Spleen (tissue), 11 donors: ENCODE measurements around the gene DNAJC10. TPM values are rescaled to one million over a fixed set of nuclear protein-coding genes. Genes with fewer than 3 reads are reported as not detected.
"Not testable (repeated sequence)": the region's sequence is repeated elsewhere in the genome, so short reads cannot be mapped to it uniquely, and the experiment has no call there.

Source experiments
- DNase-seq: peaks from one replicate; pipeline ENCODE4 v3.0.0-alpha.2; 2020
- H3K27ac ChIP-seq, 8 donors: fragments of 200-600 bp; sonication (generic) in 7 of 8; 1 replicate in 4 of 8; 2 replicates in 4 of 8; pipeline versions ENCODE4 v1.5.0 to v1.8.0; 2016 to 2021; ENCODE audit warnings: inconsistent platforms in 4 of 8, mild to moderate bottlenecking in 4 of 8, moderate library complexity in 1 of 8
- H3K27me3 ChIP-seq, 7 donors: fragments of 200-600 bp; sonication (generic) in 6 of 7; replicated peaks in 1 of 7; 1 replicate in 4 of 7; 2 replicates in 3 of 7; pipeline versions ENCODE4 v1.5.0 to v1.8.0; 2016 to 2021; ENCODE audit warnings: inconsistent platforms in 3 of 7, mild to moderate bottlenecking in 1 of 7
- H3K36me3 ChIP-seq, 6 donors: fragments of 200-600 bp; sonication (generic) in 5 of 6; 1 replicate in 4 of 6; 2 replicates in 2 of 6; pipeline versions ENCODE4 v1.5.0 to v1.8.0; 2016 to 2021; ENCODE audit warnings: inconsistent platforms in 2 of 6
- H3K4me1 ChIP-seq, 6 donors: fragments of 200-600 bp; sonication (generic) in 5 of 6; 1 replicate in 3 of 6; 2 replicates in 3 of 6; pipeline versions ENCODE4 v1.5.0 to v1.8.0; 2016 to 2021; ENCODE audit warnings: inconsistent platforms in 3 of 6
- H3K4me3 ChIP-seq, 8 donors: fragments of 200-600 bp; sonication (generic) in 7 of 8; 1 replicate in 4 of 8; 2 replicates in 4 of 8; pipeline versions ENCODE4 v1.5.0 to v1.8.0; 2016 to 2021; ENCODE audit warnings: inconsistent platforms in 4 of 8, mild to moderate bottlenecking in 4 of 8, moderate library complexity in 2 of 8
- H3K9me3 ChIP-seq, 8 donors: fragments of 200-600 bp; sonication (generic) in 7 of 8; 1 replicate in 4 of 8; 2 replicates in 4 of 8; pipeline versions ENCODE4 v1.5.0 to v1.8.0; 2016 to 2021; ENCODE audit warnings: inconsistent platforms in 4 of 8
- CTCF ChIP-seq, 11 experiments: fragments of 200-600 bp in 7 of 11; fragments of 450-650 bp in 4 of 11; sonication (generic) in 4 of 11; IDR thresholded peaks in 8 of 11; conservative IDR thresholded peaks in 3 of 11; 1 replicate in 7 of 11; 2 replicates in 4 of 11; pipeline versions ENCODE4 v1.4.0 to v1.8.0; 2016 to 2021; ENCODE audit warnings: antibody characterized with exemption in 11 of 11, inconsistent platforms in 4 of 11, mild to moderate bottlenecking in 1 of 11
- POLR2A ChIP-seq, 3 donors: fragments of 450-650 bp; IDR thresholded peaks; one replicate each; pipeline ENCODE4 v1.5.1; 2017; ENCODE audit warnings: antibody characterized with exemption in 3 of 3, mild to moderate bottlenecking in 1 of 3
- POLR2AphosphoS5 ChIP-seq, 3 donors: sonication (generic); formaldehyde crosslinking; IDR thresholded peaks; one replicate each; pipeline ENCODE4 v1.5.1; 2017; ENCODE audit warnings: antibody characterized with exemption in 3 of 3
- WGBS, 5 donors: extraction: QIAGEN DNeasy Blood & Tissue Kit in 3 of 5; methylation state at CpG; one replicate each; pipeline versions ENCODE4 v1.1.5 to v1.1.7; 2013 to 2018; 5-methylcytosine and 5-hydroxymethylcytosine counted together
- intact Hi-C: fragments of 100-400 bp; cut with DNase I; formaldehyde crosslinking; loops from one replicate; pipeline ENCODE4 v1.15.0; 2023; ENCODE audit warnings: low total_unique reads
- polyA plus RNA-seq, 3 donors: library from polyadenylated mRNA; stranded (reverse); fragments of 200-250 nt; gene quantifications; one replicate each; pipeline ENCODE4 v1.2.1, GENCODE V29; 2013
- total RNA-seq, 7 donors: library from RNA; depleted of rRNA in 3 of 7; stranded (reverse); fragments of >200 nt in 3 of 7; fragmentation: NEBNext Ultra II Directional in 4 of 7; extraction: Animal tissue kit (Norgen Biotek cat#: 25700) in 4 of 7; gene quantifications; one replicate each; pipeline versions ENCODE4 v1.1.0 to v1.2.1, GENCODE V29; 2016 to 2021
- donor health status: healthy with polysubstance abuse.
- donor health status: DM: no; HTN: no; CAD: no; lungs with moderate emphysema.
- donor health status: DM: no; HTN: no; CAD: no.
- donor health status: Bipolar disorder and iron deficiency.
- donor health status: healthy.
- donor health status: DM: no; HTN: no; CAD: no.
- donor health status: DM: yes; HTN: yes; CAD: no.

The DNAJC10 gene
- total and polyA plus RNA-seq, 10 donors, result 25.7 to 108 (median 72.1) TPM

- intact Hi-C loops, result no loop called here
- Histone ChIP-seq H3K4me1 (no peaks in the 10 kb centered on the region), H3K27ac (no peak overlapping the region), H3K9me3 (no peaks in the 10 kb centered on the region), H3K36me3 (peaks cover 0 to 84% (median 28%) of the 10 kb centered on the region in 6 donors), H3K4me3 (no peak overlapping the region), H3K27me3 (no peaks in the 10 kb centered on the region)
- no peak for DNase-seq
- no peak for TF ChIP-seq CTCF (IDR thresholded peaks at IDR 0.05 in 8 of 11, conservative IDR thresholded peaks at IDR 0.05 in 3 of 11)
Measured at GRCh38 chr2:182730486-182730885, 14.4 kb downstream of the DNAJC10 start.

GRCh38 chr2:182732736-182733135 is 16.7 kb downstream of the DNAJC10 start:
- Histone ChIP-seq H3K9me3 (no peaks in the 10 kb centered on the region), H3K36me3 (peaks cover 0 to 87% (median 46%) of the 10 kb centered on the region in 6 donors), H3K27me3 (no peaks in the 10 kb centered on the region), H3K4me3 (no peak overlapping the region), H3K4me1 (no peaks in the 10 kb centered on the region), H3K27ac (no peak overlapping the region)
- no peak for DNase-seq
- TF ChIP-seq POLR2AphosphoS5 (IDR thresholded peaks at IDR 0.05) (no peak), POLR2A (IDR thresholded peaks at IDR 0.05) (no peak), CTCF (IDR thresholded peaks at IDR 0.05 in 8 of 11, conservative IDR thresholded peaks at IDR 0.05 in 3 of 11) (no peak)
- intact Hi-C loops, result no loop called here

GRCh38 chr2:182733572-182733971 is 17.5 kb downstream of the DNAJC10 start:
- no peak overlapping the region for H3K27ac ChIP-seq
- intact Hi-C loops, result no loop called here
- WGBS, 5 donors, result 92 to 100% (median 95%) methylated on average over 1 of the region's 1 CpG
- no peaks in the 10 kb centered on the region for H3K27me3 ChIP-seq
- no peaks in the 10 kb centered on the region for H3K9me3 ChIP-seq
- H3K36me3 ChIP-seq, result peaks cover 0 to 88% (median 50%) of the 10 kb centered on the region in 6 donors
- TF ChIP-seq CTCF (IDR thresholded peaks at IDR 0.05 in 8 of 11, conservative IDR thresholded peaks at IDR 0.05 in 3 of 11), result no peak
- no peak for TF ChIP-seq POLR2A (IDR thresholded peaks at IDR 0.05)
- no peak for TF ChIP-seq POLR2AphosphoS5 (IDR thresholded peaks at IDR 0.05)
- DNase-seq, result no peak
- no peaks in the 10 kb centered on the region for H3K4me1 ChIP-seq
- H3K4me3 ChIP-seq, result no peak overlapping the region

- H3K36me3 ChIP-seq, result peaks cover 0 to 77% (median 45%) of the 10 kb centered on the region in 6 donors
- H3K27ac ChIP-seq, H3K9me3 ChIP-seq, DNase-seq, H3K4me1 ChIP-seq, H3K27me3 ChIP-seq, H3K4me3 ChIP-seq, intact Hi-C loops: not testable (repeated sequence)
- WGBS, 5 donors, result 96 to 97% (median 96%) methylated on average over 8 of the region's 8 CpGs
Measured at GRCh38 chr2:182736856-182737255, 20.8 kb downstream of the DNAJC10 start.

GRCh38 chr2:182740701-182741100 is 24.6 kb downstream of the DNAJC10 start:
- TF ChIP-seq POLR2AphosphoS5 (IDR thresholded peaks at IDR 0.05) (no peak), CTCF (IDR thresholded peaks at IDR 0.05 in 8 of 11, conservative IDR thresholded peaks at IDR 0.05 in 3 of 11) (no peak)
- DNase-seq, result no peak
- Histone ChIP-seq H3K9me3 (peaks cover 0 to 2% (median 0%) of the 10 kb centered on the region in 8 donors), H3K27me3 (no peaks in the 10 kb centered on the region), H3K36me3 (peaks cover 5 to 90% (median 69%) of the 10 kb centered on the region in 6 donors), H3K4me1 (no peaks in the 10 kb centered on the region), H3K27ac (no peak overlapping the region), H3K4me3 (no peak overlapping the region)
- 55 to 77% (median 73%) methylated on average over 2 of the region's 2 CpGs for WGBS, 5 donors
- intact Hi-C loops, result no loop called here
